HCT116 (cell line): ENCODE results near the gene DIP2C. TPM values are rescaled to one million over a fixed set of nuclear protein-coding genes. Genes with fewer than 3 reads are reported as not detected.
"Not testable (repeated sequence)": the region's sequence is repeated elsewhere in the genome, so short reads cannot be mapped to it uniquely, and the experiment has no call there.

Source experiments
- ATAC-seq: fragments of 200-7000 bp; cut with Tn5 transposase; 2 replicates; pipeline ENCODE4 v1.9.1; 2020; ENCODE audit warnings: mild to moderate bottlenecking, moderate library complexity
- BruUV-seq: library from RNA; stranded (reverse); fragments of 400-500 nt; replicated peaks from 2 replicates; lab custom pipeline; 2021; lab: Mats Ljungman, UMichigan
- CTCF ChIA-PET: fragments of 300-600 bp; sonication (Branson Sonifier 250); formaldehyde crosslinking; loops from one replicate; lab custom pipeline; 2021; ENCODE audit warnings: antibody characterized with exemption; lab: Charles Lee
- POLR2A ChIA-PET: fragments of 300-600, 350-600 bp; sonication (Branson Sonifier 250); formaldehyde crosslinking; loops from one replicate; lab custom pipeline; 2021; ENCODE audit warnings: antibody characterized with exemption; lab: Charles Lee
- RAD21 ChIA-PET, 2 experiments: fragments of 300-600 bp; sonication (Branson Sonifier 250); formaldehyde crosslinking; loops; one replicate each; lab custom pipeline; 2023; ENCODE audit warnings: low total read pairs in 2 of 2; ENCODE audit not compliant: uncharacterized antibody in 2 of 2, unreplicated experiment in 2 of 2, low non-redundant PET in 1 of 2; lab: Charles Lee
- DNase-seq: peaks from one replicate; pipeline ENCODE4 v3.0.0-alpha.2; 2010; ENCODE audit warnings: low read depth, low spot score
- H2AFZ ChIP-seq: fragments of 200-600 bp; shearing (Covaris generic), sonication (generic); 2 replicates; pipeline ENCODE4 v1.6.1; 2017; ENCODE audit warnings: low read depth, mixed run types, mixed read lengths, antibody characterized with exemption, low read length; ENCODE audit not compliant: poor library complexity, severe bottlenecking
- H3K27ac ChIP-seq: 2 replicates; pipeline ENCODE4 v1.5.1; 2012; ENCODE audit warnings: low read depth, low read length
- H3K27me3 ChIP-seq: fragments of 200-600 bp; sonication (generic); 2 replicates; pipeline ENCODE4 v1.6.1; 2016; ENCODE audit warnings: mixed run types, low read length, mixed read lengths; ENCODE audit not compliant: insufficient read depth
- H3K36me3 ChIP-seq, 2 experiments: fragments of 200-500 bp in 1 of 2; fragments of 200-600 bp in 1 of 2; sonication (Bioruptor generic) in 1 of 2; sonication (generic) in 1 of 2; 2 replicates each; pipeline versions ENCODE4 v1.5.1 to v1.6.1; 2014 to 2016; ENCODE audit warnings: low read length in 2 of 2, inconsistent platforms in 1 of 2, mixed read lengths in 1 of 2, mixed run types in 1 of 2; ENCODE audit not compliant: insufficient read depth in 2 of 2, control insufficient read depth in 1 of 2
- H3K4me1 ChIP-seq, 2 experiments: fragments of 200-600 bp in 1 of 2; sonication (generic) in 1 of 2; 2 replicates each; pipeline versions ENCODE4 v1.5.1 to v1.6.1; 2012 to 2017; ENCODE audit warnings: low read length in 2 of 2, inconsistent platforms in 1 of 2, mild to moderate bottlenecking in 1 of 2, mixed read lengths in 1 of 2, mixed run types in 1 of 2, moderate library complexity in 1 of 2; ENCODE audit not compliant: insufficient read depth in 2 of 2, control insufficient read depth in 1 of 2
- H3K4me2 ChIP-seq: fragments of 200-600 bp; sonication (generic); 2 replicates; pipeline ENCODE4 v1.6.1; 2017; ENCODE audit warnings: mixed run types, low read length, mixed read lengths
- H3K4me3 ChIP-seq, 2 experiments: fragments of 200-600 bp in 1 of 2; sonication (generic) in 1 of 2; replicated peaks in 1 of 2; 2 replicates each; pipeline ENCODE4 v1.5.1; 2011 to 2016; ENCODE audit warnings: low read length in 2 of 2, control low read depth in 1 of 2, low read depth in 1 of 2, mild to moderate bottlenecking in 1 of 2, mixed read lengths in 1 of 2, mixed run types in 1 of 2
- H3K79me2 ChIP-seq: fragments of 200-600 bp; sonication (generic); 2 replicates; pipeline ENCODE4 v1.6.1; 2017; ENCODE audit warnings: mild to moderate bottlenecking, mixed run types, low read length, moderate library complexity, mixed read lengths; ENCODE audit not compliant: insufficient read depth
- H3K9ac ChIP-seq: fragments of 200-600 bp; sonication (generic); 2 replicates; pipeline ENCODE4 v1.6.1; 2016; ENCODE audit warnings: low read length, mixed read lengths
- H3K9me2 ChIP-seq: fragments of 200-600 bp; sonication (generic), shearing (Covaris generic); 2 replicates; pipeline ENCODE4 v1.6.1; 2017; ENCODE audit warnings: mixed run types, mild to moderate bottlenecking, moderate library complexity; ENCODE audit not compliant: insufficient read depth
- H3K9me3 ChIP-seq, 2 experiments: fragments of 200-500 bp in 1 of 2; fragments of 200-600 bp in 1 of 2; sonication (Bioruptor generic) in 1 of 2; sonication (generic) in 1 of 2; 2 replicates each; pipeline ENCODE4 v1.6.1; 2014 to 2017; ENCODE audit warnings: low read length in 2 of 2, mixed read lengths in 2 of 2, inconsistent platforms in 1 of 2, low read depth in 1 of 2, mild to moderate bottlenecking in 1 of 2, mixed run types in 1 of 2, moderate library complexity in 1 of 2; ENCODE audit not compliant: control insufficient read depth in 1 of 2, insufficient read depth in 1 of 2
- H4K20me1 ChIP-seq: fragments of 200-600 bp; sonication (generic), shearing (Covaris generic); 2 replicates; pipeline ENCODE4 v1.6.1; 2017; ENCODE audit warnings: mixed run types, mild to moderate bottlenecking, moderate library complexity; ENCODE audit not compliant: insufficient read depth
- ATF3 ChIP-seq: IDR thresholded peaks from 2 replicates; pipeline ENCODE4 v1.6.1; 2012
- CBX3 ChIP-seq: IDR thresholded peaks from 2 replicates; pipeline ENCODE4 v1.6.1; 2012; ENCODE audit warnings: low read depth
- ELF1 ChIP-seq: IDR thresholded peaks from 2 replicates; pipeline ENCODE4 v1.6.1; 2012; ENCODE audit warnings: low read depth, borderline replicate concordance
- EZH2 ChIP-seq: fragments of 200-600 bp; sonication (generic); IDR thresholded peaks from 2 replicates; pipeline ENCODE4 v1.6.1; 2017; ENCODE audit warnings: antibody characterized with exemption, mixed run types
- EZH2phosphoT487 ChIP-seq: fragments of 200-600 bp; IDR thresholded peaks from 2 replicates; pipeline ENCODE4 v1.6.1; 2018; ENCODE audit warnings: antibody characterized with exemption, borderline replicate concordance
- FOSL1 ChIP-seq: IDR thresholded peaks from 2 replicates; pipeline ENCODE4 v1.6.1; 2012; ENCODE audit warnings: low read depth
- POLR2A ChIP-seq: IDR thresholded peaks from 2 replicates; pipeline ENCODE4 v1.7.0; 2011; ENCODE audit warnings: borderline replicate concordance; ENCODE audit not compliant: insufficient read depth, insufficient read length; ENCODE audit errors: extremely low read depth
- POLR2AphosphoS5 ChIP-seq: IDR thresholded peaks from 2 replicates; pipeline ENCODE4 v1.6.1; 2011; ENCODE audit warnings: mild to moderate bottlenecking, low read depth, low read length, moderate library complexity
- SRF ChIP-seq: IDR thresholded peaks from 2 replicates; pipeline ENCODE4 v1.6.1; 2012; ENCODE audit warnings: low read depth
- TCF7L2 ChIP-seq: IDR thresholded peaks from 2 replicates; pipeline ENCODE4 v1.7.0; 2011; ENCODE audit warnings: borderline replicate concordance, inconsistent platforms; ENCODE audit not compliant: insufficient read depth, insufficient read length; ENCODE audit errors: extremely low read depth
- YY1 ChIP-seq: IDR thresholded peaks from 2 replicates; pipeline ENCODE4 v1.6.1; 2011; ENCODE audit warnings: low read length, low read depth, moderate library complexity, mild to moderate bottlenecking; ENCODE audit not compliant: insufficient replicate concordance; ENCODE audit errors: extremely low read depth
- ZNF274 ChIP-seq: fragments of 200-500 bp; sonication (Bioruptor generic); IDR thresholded peaks from 2 replicates; pipeline ENCODE4 v1.6.1; 2014; ENCODE audit warnings: mild to moderate bottlenecking, low read depth, low read length, inconsistent platforms
- intact Hi-C: fragments of 100-400 bp; cut with micrococcal nuclease; formaldehyde crosslinking; loops from 2 replicates; pipeline ENCODE4 v1.10.0; 2022
- total RNA-seq: library from RNA; stranded (reverse); gene quantifications from one replicate; pipeline ENCODE4 v1.2.1, GENCODE V29; 2021; ENCODE audit not compliant: unreplicated experiment
- TF ChIP-seq, protein P1 (sequence below), 3 experiments: fragments of 200-600 bp in 1 of 3; sonication (generic) in 1 of 3; IDR thresholded peaks in 2 of 3; conservative IDR thresholded peaks in 1 of 3; 2 replicates each; pipeline ENCODE4 v1.5.1; 2012 to 2017; ENCODE audit warnings: low read depth in 2 of 3, low read length in 2 of 3, antibody characterized with exemption in 1 of 3, borderline replicate concordance in 1 of 3, control low read depth in 1 of 3, mild to moderate bottlenecking in 1 of 3, mixed read lengths in 1 of 3, mixed run types in 1 of 3, moderate library complexity in 1 of 3; ENCODE audit not compliant: insufficient read depth in 1 of 3
- TF ChIP-seq, protein P2 (sequence below): IDR thresholded peaks from 2 replicates; pipeline ENCODE4 v1.6.1; 2012; ENCODE audit warnings: low read depth
- TF ChIP-seq, protein P3 (sequence below): IDR thresholded peaks from 2 replicates; pipeline ENCODE4 v1.6.1; 2012

Gene DIP2C
- total RNA-seq, 1 experiment from 2014 or later, result 15.4 TPM

- no TSS peak for BruUV-seq
- TF ChIP-seq, protein P1, sequence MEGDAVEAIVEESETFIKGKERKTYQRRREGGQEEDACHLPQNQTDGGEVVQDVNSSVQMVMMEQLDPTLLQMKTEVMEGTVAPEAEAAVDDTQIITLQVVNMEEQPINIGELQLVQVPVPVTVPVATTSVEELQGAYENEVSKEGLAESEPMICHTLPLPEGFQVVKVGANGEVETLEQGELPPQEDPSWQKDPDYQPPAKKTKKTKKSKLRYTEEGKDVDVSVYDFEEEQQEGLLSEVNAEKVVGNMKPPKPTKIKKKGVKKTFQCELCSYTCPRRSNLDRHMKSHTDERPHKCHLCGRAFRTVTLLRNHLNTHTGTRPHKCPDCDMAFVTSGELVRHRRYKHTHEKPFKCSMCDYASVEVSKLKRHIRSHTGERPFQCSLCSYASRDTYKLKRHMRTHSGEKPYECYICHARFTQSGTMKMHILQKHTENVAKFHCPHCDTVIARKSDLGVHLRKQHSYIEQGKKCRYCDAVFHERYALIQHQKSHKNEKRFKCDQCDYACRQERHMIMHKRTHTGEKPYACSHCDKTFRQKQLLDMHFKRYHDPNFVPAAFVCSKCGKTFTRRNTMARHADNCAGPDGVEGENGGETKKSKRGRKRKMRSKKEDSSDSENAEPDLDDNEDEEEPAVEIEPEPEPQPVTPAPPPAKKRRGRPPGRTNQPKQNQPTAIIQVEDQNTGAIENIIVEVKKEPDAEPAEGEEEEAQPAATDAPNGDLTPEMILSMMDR (IDR thresholded peaks at IDR 0.05 in 2 of 3, conservative IDR thresholded peaks at IDR 0.05 in 1 of 3; ENCODE audit: borderline replicate concordance in 1 of 3, insufficient read depth in 1 of 3, low read depth in 2 of 3, low read length in 2 of 3), result no peak
- TF ChIP-seq TCF7L2 (no peak), EZH2phosphoT487 (no peak), POLR2A (no peak), CBX3 (no peak), FOSL1 (no peak), ELF1 (no peak), SRF (no peak), ZNF274 (no peak), YY1 (no peak), ATF3 (no peak), POLR2AphosphoS5 (no peak), EZH2 (no peak)
- TF ChIP-seq, protein P2, sequence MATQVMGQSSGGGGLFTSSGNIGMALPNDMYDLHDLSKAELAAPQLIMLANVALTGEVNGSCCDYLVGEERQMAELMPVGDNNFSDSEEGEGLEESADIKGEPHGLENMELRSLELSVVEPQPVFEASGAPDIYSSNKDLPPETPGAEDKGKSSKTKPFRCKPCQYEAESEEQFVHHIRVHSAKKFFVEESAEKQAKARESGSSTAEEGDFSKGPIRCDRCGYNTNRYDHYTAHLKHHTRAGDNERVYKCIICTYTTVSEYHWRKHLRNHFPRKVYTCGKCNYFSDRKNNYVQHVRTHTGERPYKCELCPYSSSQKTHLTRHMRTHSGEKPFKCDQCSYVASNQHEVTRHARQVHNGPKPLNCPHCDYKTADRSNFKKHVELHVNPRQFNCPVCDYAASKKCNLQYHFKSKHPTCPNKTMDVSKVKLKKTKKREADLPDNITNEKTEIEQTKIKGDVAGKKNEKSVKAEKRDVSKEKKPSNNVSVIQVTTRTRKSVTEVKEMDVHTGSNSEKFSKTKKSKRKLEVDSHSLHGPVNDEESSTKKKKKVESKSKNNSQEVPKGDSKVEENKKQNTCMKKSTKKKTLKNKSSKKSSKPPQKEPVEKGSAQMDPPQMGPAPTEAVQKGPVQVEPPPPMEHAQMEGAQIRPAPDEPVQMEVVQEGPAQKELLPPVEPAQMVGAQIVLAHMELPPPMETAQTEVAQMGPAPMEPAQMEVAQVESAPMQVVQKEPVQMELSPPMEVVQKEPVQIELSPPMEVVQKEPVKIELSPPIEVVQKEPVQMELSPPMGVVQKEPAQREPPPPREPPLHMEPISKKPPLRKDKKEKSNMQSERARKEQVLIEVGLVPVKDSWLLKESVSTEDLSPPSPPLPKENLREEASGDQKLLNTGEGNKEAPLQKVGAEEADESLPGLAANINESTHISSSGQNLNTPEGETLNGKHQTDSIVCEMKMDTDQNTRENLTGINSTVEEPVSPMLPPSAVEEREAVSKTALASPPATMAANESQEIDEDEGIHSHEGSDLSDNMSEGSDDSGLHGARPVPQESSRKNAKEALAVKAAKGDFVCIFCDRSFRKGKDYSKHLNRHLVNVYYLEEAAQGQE, result no peak
- TF ChIP-seq, protein P3, sequence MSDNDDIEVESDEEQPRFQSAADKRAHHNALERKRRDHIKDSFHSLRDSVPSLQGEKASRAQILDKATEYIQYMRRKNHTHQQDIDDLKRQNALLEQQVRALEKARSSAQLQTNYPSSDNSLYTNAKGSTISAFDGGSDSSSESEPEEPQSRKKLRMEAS, result no peak
- no peak overlapping the region for H3K4me2 ChIP-seq
- no peaks in the 10 kb centered on the region for H4K20me1 ChIP-seq
- no peak overlapping the region for H2AFZ ChIP-seq
- RAD21 ChIA-PET, result no interaction called here
- no peaks in the 10 kb centered on the region for H3K36me3 ChIP-seq
- peaks cover 11% of the 10 kb centered on the region in 2 experiments for H3K4me1 ChIP-seq
- POLR2A ChIA-PET, result no interaction called here
- no peak for ATAC-seq
- intact Hi-C loops, result no loop called here
- no peak for DNase-seq
- no peaks in the 10 kb centered on the region for H3K27me3 ChIP-seq
- H3K27ac ChIP-seq, result no peak overlapping the region
- H3K9ac ChIP-seq, result no peak overlapping the region
- H3K79me2 ChIP-seq, result no peaks in the 10 kb centered on the region
- H3K9me3 ChIP-seq, result no peaks in the 10 kb centered on the region
- H3K9me2 ChIP-seq, result no peaks in the 10 kb centered on the region
- no peak overlapping the region for H3K4me3 ChIP-seq
- CTCF ChIA-PET, result no interaction called here
Measured at GRCh38 chr10:450463-450862, 239.0 kb downstream of the DIP2C start.

DNA sequence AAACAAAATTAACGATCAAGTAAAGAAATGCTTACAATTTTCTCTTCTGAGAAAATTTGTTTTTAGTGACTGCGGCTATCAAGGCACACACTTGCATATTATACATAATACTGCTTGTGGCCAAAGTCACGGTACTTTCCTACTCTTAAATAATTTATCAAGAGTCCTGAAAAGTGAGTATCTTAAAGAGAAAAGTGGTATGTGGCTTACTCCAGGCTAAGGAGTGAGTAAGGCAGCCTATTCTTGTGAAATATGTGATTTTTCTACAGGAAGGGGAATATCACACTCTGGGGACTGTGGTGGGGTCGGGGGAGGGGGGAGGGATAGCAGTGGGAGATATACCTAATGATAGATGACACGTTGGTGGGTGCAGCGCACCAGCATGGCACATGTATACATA is 240.1 kb downstream of the DIP2C start:
- POLR2A ChIA-PET, BruUV-seq, H3K9ac ChIP-seq, H3K36me3 ChIP-seq, H4K20me1 ChIP-seq, H3K4me1 ChIP-seq, H3K4me3 ChIP-seq, H3K9me3 ChIP-seq, H3K4me2 ChIP-seq, ATAC-seq, H3K79me2 ChIP-seq, CTCF ChIA-PET, H3K27me3 ChIP-seq, H2AFZ ChIP-seq, intact Hi-C loops, DNase-seq, RAD21 ChIA-PET, H3K27ac ChIP-seq, H3K9me2 ChIP-seq: not testable (repeated sequence)
